H1 (cell line): Measurements from ENCODE around the gene ZSCAN22. TPM values are rescaled to one million over a fixed set of nuclear protein-coding genes. Genes with fewer than 3 reads are reported as not detected.

ENCODE experiments used
- CHD7 ChIP-seq: fragments of 300-600 bp; sonication (generic); IDR thresholded peaks from 2 replicates; pipeline ENCODE4 v1.7.1; 2012; ENCODE audit warnings: low read length, moderate library complexity, mild to moderate bottlenecking, inconsistent platforms; ENCODE audit not compliant: insufficient replicate concordance
- EZH2 ChIP-seq: fragments of 200-600 bp; sonication (generic); IDR thresholded peaks from 2 replicates; pipeline ENCODE4 v1.7.1; 2012; ENCODE audit warnings: low read depth, mild to moderate bottlenecking, moderate library complexity, low read length, inconsistent platforms; ENCODE audit not compliant: severe bottlenecking
- GABPA ChIP-seq: IDR thresholded peaks from 2 replicates; pipeline ENCODE4 v1.6.1; 2011; ENCODE audit warnings: mild to moderate bottlenecking, low read length, moderate library complexity, borderline replicate concordance; ENCODE audit not compliant: insufficient read depth
- HDAC6 ChIP-seq: IDR thresholded peaks from one replicate; pipeline ENCODE4 v1.7.1; 2012; ENCODE audit warnings: low read depth, mild to moderate bottlenecking, inconsistent platforms, low read length, moderate library complexity
- NANOG ChIP-seq: IDR thresholded peaks from 2 replicates; pipeline ENCODE4 v1.6.1; 2011; ENCODE audit warnings: low read length, low read depth, mild to moderate bottlenecking, inconsistent platforms; ENCODE audit not compliant: insufficient read depth, poor library complexity, severe bottlenecking
- RAD21 ChIP-seq, 2 experiments: IDR thresholded peaks in 1 of 2; conservative IDR thresholded peaks in 1 of 2; 2 replicates each; pipeline ENCODE4 v1.6.1; 2011; ENCODE audit warnings: low read depth in 2 of 2, low read length in 2 of 2, improper control_type of control experiment in 1 of 2, inconsistent platforms in 1 of 2, mild to moderate bottlenecking in 1 of 2, moderate library complexity in 1 of 2
- RBBP5 ChIP-seq: IDR thresholded peaks from 2 replicates; pipeline ENCODE4 v1.7.1; 2012; ENCODE audit warnings: low read depth, mild to moderate bottlenecking, inconsistent platforms, low read length, moderate library complexity, borderline replicate concordance
- SAP30 ChIP-seq: fragments of 300-600 bp; sonication (generic); IDR thresholded peaks from 2 replicates; pipeline ENCODE4 v1.7.1; 2012; ENCODE audit warnings: low read length, moderate library complexity, mild to moderate bottlenecking, inconsistent platforms; ENCODE audit not compliant: insufficient read depth, insufficient replicate concordance
- TBP ChIP-seq: IDR thresholded peaks from 2 replicates; pipeline ENCODE4 v1.6.1; 2011; ENCODE audit warnings: low read depth, low read length, improper control_type of control experiment
- polyA plus RNA-seq, 7 experiments: library from polyadenylated mRNA; depleted of rRNA in 3 of 7; stranded (reverse) in 5 of 7; unstranded in 2 of 7; fragments of >200 nt in 5 of 7; fragments of 200-250 nt in 2 of 7; gene quantifications; 1 replicate in 5 of 7; 2 replicates in 1 of 7; 4 replicates in 1 of 7; pipeline versions ENCODE4 v1.2.1 to v1.2.3, GENCODE V29; 2011 to 2013; ENCODE audit warnings: missing spikeins in 2 of 7, mixed read lengths in 2 of 7
- total RNA-seq: library from RNA; stranded (reverse); fragmentation: NEBNext Ultra II Directional; extraction: Animal tissue kit (Norgen Biotek cat#: 25700); gene quantifications from 2 replicates; pipeline ENCODE4 v1.2.1, GENCODE V29; 2021

Gene ZSCAN22
- total and polyA plus RNA-seq, 2 of the 8 experiments (the other 6 are each of a cell fraction or from before 2014, with no cell fraction given), result 3.2 to 3.3 TPM

- TF ChIP-seq CHD7 (no peak), GABPA (peak; percentile 91), SAP30 (peak; percentile 86), RAD21 (IDR thresholded peaks at IDR 0.05 in 1 of 2, conservative IDR thresholded peaks at IDR 0.05 in 1 of 2; ENCODE audit: low read depth in 2 of 2, low read length in 2 of 2) (no peak; a peak in 1 of 4 replicates), EZH2 (no peak), RBBP5 (peak; percentile 83; the same call in 1 of the 2 replicates), HDAC6 (no peak), NANOG (no peak), TBP (peak; percentile 97)
Measured at GRCh38 chr19:58386576-58387337, 60.0 kb downstream of the ZSCAN22 start, which contains the start of gene RPS5 (continued).
